ENCODE results near the gene COL12A1.
A peak's percentile ranks its signal among the peaks of the same experiment; 100 is the strongest.

COL12A1 gene

GRCh38 chr6:75206576-75207342 is 906 bp upstream of the COL12A1 start:
- TF ChIP-seq POLR2A (IDR thresholded peaks at IDR 0.05; ENCODE audit: extremely low read depth, insufficient read length) (no peak), MYC (IDR thresholded peaks at IDR 0.05; ENCODE audit: low read depth, low read length) (no peak), MAX (IDR thresholded peaks at IDR 0.05; ENCODE audit: low read depth, low read length) (no peak), CTCF (IDR thresholded peaks at IDR 0.05; ENCODE audit: low read depth, low read length) (no peak)
- H3K4me3 ChIP-seq (ENCODE audit: low read depth, low read length): no peak overlapping the region
- DNase-seq (ENCODE audit: low read depth): no peak

GRCh38 chr6:75204959-75205775 is 686 bp downstream of the COL12A1 start:
- TF ChIP-seq POLR2A (IDR thresholded peaks at IDR 0.05; ENCODE audit: extremely low read depth, insufficient read length) (no peak), MYC (IDR thresholded peaks at IDR 0.05; ENCODE audit: low read depth, low read length) (no peak), CTCF (IDR thresholded peaks at IDR 0.05; ENCODE audit: low read depth, low read length) (no peak), MAX (IDR thresholded peaks at IDR 0.05; ENCODE audit: low read depth, low read length) (no peak)
- no peak for DNase-seq (ENCODE audit: low read depth)
- no peak overlapping the region for H3K4me3 ChIP-seq (ENCODE audit: low read depth, low read length)

GRCh38 chr6:75204217-75204958 is 1.5 kb downstream of the COL12A1 start:
- TF ChIP-seq POLR2A (IDR thresholded peaks at IDR 0.05; ENCODE audit: extremely low read depth, insufficient read length): no peak
- TF ChIP-seq CTCF (IDR thresholded peaks at IDR 0.05; ENCODE audit: low read depth, low read length): peak; percentile 56
- H3K4me3 ChIP-seq (ENCODE audit: low read depth, low read length): no peak overlapping the region

DNA sequence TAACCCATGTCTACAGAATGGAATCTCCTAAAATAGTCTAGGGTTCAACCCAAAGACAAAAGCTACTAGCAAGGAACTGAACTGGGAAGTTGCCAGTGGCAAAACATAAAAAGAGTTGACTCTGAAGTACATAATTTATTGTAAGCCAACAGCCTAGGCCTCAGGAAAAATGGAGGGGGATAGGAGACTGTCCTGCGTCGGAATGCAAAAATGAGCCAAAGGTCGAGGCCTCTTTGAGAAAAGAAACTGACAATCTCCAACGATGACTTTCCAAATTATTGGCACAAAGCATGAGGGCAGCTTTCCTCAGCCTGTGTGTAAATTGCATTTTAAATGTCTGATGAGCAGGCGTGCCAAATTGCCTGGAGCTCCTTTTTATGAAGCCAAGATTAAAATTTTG is 2.1 kb downstream of the COL12A1 start:
- no peak for DNase-seq (ENCODE audit: low read depth)
- H3K4me3 ChIP-seq (ENCODE audit: low read depth, low read length): no peak overlapping the region

More at GRCh38 chr6:75204217-75204958, 1.5 kb downstream of the COL12A1 start:
- DNase-seq (ENCODE audit: low read depth): peak; percentile 63

More for the DNA sequence above, 2.1 kb downstream of the COL12A1 start:
- TF ChIP-seq POLR2A (IDR thresholded peaks at IDR 0.05; ENCODE audit: extremely low read depth, insufficient read length): no peak
- TF ChIP-seq MAX (IDR thresholded peaks at IDR 0.05; ENCODE audit: low read depth, low read length): no peak
- no peak for TF ChIP-seq CTCF (IDR thresholded peaks at IDR 0.05; ENCODE audit: low read depth, low read length)
- TF ChIP-seq MYC (IDR thresholded peaks at IDR 0.05; ENCODE audit: low read depth, low read length): no peak
